GM21390 (cell line): ENCODE measurements around the gene IL18BP.

Experiments
- ATAC-seq: cut with Tn5 transposase; IDR thresholded peaks from one replicate; pipeline ENCODE4 v1.9.1; 2021; ENCODE audit not compliant: unreplicated experiment

The IL18BP gene

DNA sequence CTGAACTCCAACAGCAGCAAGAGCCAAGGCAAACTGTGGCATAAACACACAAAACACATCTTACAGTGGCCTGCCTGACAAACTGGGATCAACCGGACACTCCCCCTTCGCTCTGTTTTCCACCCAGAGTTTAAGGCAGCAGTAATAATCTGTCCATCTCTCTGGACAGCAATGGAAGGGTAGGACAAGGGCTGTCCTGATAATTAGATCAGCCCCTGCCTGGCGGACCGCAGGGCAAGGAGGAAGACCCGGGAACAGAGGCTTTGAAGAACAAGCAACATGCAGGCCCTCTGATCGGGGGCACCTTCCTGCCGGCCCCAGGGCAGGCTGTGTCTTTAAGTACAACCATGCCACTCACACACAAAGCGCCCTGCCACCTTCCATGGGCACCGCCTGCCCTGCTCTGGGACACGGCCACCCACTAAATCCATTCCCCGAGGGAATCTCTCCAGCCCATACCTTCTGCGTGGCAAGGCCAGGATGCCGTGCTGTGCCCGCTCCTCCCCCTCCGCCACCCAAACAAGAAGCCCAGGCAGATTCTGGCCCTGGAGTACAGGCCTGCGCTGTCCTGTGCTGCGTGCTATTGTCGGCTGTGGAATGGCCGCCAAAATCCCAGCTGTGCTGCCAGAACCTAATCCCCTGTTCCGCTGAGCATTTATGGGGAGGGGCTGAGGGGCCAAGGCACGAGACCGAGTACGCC, 42.8 kb downstream of the IL18BP start:
- ATAC-seq: no peak

DNA sequence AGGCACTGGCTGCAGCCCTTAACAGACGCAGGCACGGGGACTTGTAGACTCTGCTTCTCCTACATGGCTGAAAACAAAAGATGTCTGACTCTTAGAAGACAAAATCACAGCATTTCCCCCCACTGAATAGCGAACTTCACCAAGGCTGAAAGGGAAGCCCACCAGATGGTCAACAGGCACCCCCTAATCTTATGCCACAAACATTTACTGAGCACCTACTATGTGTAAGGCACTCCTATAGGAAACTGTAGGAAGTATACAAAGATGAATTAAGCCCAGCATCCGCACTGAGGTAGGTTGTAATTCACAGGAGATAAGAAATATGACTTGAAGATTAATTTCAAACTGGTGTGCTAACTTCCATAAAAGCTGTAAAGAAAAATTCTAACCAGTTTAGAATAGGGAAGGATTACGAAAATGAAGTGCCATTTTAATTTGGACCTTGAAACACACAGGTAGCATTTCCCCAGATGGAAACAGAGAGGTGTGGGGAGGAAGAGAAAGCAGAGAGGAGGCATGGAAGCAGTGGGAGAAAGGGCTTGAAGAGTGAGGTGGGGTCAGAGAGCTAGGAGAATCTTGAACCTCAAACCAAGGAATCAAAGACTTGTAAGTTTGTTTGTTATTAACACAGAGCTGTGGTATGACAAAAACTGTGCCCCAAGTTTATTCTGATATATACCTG, 43.5 kb downstream of the IL18BP start:
- ATAC-seq: no peak

DNA sequence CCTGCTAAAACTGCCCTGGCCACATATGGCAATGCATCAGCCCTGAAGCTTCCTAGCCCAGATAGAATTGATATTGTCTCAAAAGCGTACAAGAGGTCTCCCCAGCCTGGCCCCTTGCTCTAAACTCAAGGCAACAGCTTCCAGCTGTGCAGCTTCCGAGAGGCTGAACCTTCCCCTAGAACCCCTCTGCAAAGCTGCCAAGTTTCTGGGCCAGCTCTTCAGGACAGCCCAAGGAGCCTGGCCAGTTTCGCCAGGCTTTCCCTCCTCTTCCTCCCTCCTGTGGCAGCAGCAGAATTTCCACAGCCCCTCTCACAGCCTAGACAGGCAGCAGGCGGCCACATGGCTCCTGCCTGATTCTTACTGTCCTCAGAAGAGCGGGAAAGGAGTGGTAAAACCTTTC, 47.1 kb downstream of the IL18BP start:
- ATAC-seq: no peak

DNA sequence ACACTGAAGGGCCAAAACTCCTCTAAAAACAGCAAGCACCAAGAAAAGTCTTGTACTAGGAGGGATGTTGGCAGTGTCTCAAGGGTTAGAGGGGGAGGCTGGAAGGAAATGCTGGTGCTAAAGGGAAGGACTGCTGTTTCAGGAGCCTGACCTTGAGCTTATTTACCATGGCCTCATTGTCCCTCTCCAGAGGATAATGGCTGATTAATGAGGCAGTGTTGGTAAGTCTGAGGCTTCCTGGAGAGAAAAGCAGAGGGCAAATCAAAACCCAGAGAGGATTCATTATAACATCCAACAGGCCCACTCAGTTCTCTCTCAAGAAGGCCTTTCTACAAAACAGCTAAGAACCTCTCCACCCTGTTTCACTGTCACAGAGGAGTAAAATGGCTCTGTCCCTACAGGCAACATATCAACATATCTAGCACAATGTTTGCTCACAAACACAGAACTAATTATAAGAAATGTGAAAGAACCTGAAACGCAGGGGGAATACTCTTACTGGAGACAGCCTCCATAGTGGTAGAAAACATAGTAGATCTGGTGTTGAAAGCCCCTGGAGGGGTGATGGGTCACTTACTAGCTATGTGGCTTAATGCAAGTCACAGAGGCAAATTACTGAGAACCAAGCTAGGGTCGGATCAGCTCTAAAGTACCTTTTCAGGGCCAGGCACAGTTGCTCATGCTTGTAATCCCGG, 50.2 kb downstream of the IL18BP start:
- ATAC-seq: no peak
